Colonic mucosa (tissue), 4 donors: ENCODE measurements around the gene CABP4. TPM values are rescaled to one million over a fixed set of nuclear protein-coding genes. Genes with fewer than 3 reads are reported as not detected.

Source experiments
- DNase-seq: peaks from one replicate; pipeline ENCODE4 v3.0.0-alpha.2; 2020
- H3K27ac ChIP-seq: fragments of 200-600 bp; one replicate; pipeline ENCODE4 v1.8.0; 2021
- H3K27me3 ChIP-seq: fragments of 200-600 bp; one replicate; pipeline ENCODE4 v1.8.0; 2021
- H3K36me3 ChIP-seq: fragments of 200-600 bp; one replicate; pipeline ENCODE4 v1.8.0; 2021
- H3K4me1 ChIP-seq: fragments of 200-600 bp; one replicate; pipeline ENCODE4 v1.8.0; 2021; ENCODE audit warnings: mild to moderate bottlenecking
- H3K4me3 ChIP-seq: fragments of 200-600 bp; one replicate; pipeline ENCODE4 v1.8.0; 2021
- H3K9ac ChIP-seq, 2 donors: one replicate each; pipeline ENCODE4 v1.7.0; 2013; ENCODE audit warnings: control low read depth in 2 of 2, low read depth in 2 of 2, low read length in 2 of 2
- H3K9me3 ChIP-seq: fragments of 200-600 bp; one replicate; pipeline ENCODE4 v1.8.0; 2021
- intact Hi-C: fragments of 100-400 bp; cut with DNase I; formaldehyde crosslinking; loops from one replicate; pipeline ENCODE4 v1.14.1; 2022
- total RNA-seq, 2 donors: library from RNA; stranded (reverse); fragmentation: NEBNext Ultra II Directional in 1 of 2; extraction: Animal tissue kit (Norgen Biotek cat#: 25700) in 1 of 2; gene quantifications; one replicate each; pipeline ENCODE4 v1.2.1, GENCODE V29; 2021
- TF ChIP-seq, protein P1 (sequence below): fragments of 200-600 bp; IDR thresholded peaks from one replicate; pipeline ENCODE4 v1.8.0; 2022; ENCODE audit warnings: antibody characterized with exemption, mild to moderate bottlenecking
- donor health status: healthy.
- donor health status: DM: no; HTN: no; CAD: no.
- donor health status: DM: no; HTN: no; CAD: no.

Gene CABP4
- total RNA-seq, 2 donors from 2014 or later: 0.20 to 0.53 TPM

DNA sequence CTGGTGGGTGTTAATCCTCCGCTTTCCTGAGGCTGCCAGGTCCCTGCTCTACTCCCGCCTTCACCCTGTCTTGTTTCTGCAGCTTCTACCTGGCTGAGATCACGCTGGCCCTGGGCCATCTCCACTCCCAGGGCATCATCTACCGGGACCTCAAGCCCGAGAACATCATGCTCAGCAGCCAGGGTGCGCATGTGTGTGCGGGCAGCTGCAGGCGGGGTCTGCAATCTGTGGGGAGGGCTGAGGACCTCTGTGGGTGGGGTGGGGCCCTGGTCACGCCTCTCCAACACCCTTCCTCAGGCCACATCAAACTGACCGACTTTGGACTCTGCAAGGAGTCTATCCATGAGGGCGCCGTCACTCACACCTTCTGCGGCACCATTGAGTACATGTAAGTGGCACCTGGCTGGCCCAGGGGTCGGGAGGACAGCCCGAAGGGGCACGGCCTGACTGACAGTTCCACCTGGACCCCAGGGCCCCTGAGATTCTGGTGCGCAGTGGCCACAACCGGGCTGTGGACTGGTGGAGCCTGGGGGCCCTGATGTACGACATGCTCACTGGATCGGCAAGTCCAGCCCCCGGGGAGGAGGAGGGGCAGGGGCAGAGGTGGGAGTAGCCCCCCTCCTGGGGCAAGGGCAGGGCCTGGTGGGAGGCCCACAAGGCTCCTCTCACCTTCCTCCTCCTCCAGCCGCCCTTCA is 22.4 kb upstream of the CABP4 start:
- H3K27ac ChIP-seq: no peak overlapping the region
- peaks cover 12% of the 10 kb centered on the region for H3K36me3 ChIP-seq
- H3K9me3 ChIP-seq: no peaks in the 10 kb centered on the region
- no peak overlapping the region for H3K9ac ChIP-seq
- intact Hi-C loops: no loop called here
- H3K4me1 ChIP-seq: peaks cover 8% of the 10 kb centered on the region
- TF ChIP-seq, protein P1, sequence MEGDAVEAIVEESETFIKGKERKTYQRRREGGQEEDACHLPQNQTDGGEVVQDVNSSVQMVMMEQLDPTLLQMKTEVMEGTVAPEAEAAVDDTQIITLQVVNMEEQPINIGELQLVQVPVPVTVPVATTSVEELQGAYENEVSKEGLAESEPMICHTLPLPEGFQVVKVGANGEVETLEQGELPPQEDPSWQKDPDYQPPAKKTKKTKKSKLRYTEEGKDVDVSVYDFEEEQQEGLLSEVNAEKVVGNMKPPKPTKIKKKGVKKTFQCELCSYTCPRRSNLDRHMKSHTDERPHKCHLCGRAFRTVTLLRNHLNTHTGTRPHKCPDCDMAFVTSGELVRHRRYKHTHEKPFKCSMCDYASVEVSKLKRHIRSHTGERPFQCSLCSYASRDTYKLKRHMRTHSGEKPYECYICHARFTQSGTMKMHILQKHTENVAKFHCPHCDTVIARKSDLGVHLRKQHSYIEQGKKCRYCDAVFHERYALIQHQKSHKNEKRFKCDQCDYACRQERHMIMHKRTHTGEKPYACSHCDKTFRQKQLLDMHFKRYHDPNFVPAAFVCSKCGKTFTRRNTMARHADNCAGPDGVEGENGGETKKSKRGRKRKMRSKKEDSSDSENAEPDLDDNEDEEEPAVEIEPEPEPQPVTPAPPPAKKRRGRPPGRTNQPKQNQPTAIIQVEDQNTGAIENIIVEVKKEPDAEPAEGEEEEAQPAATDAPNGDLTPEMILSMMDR: no peak
- no peak for DNase-seq
- no peaks in the 10 kb centered on the region for H3K27me3 ChIP-seq
- H3K4me3 ChIP-seq: no peak overlapping the region

DNA sequence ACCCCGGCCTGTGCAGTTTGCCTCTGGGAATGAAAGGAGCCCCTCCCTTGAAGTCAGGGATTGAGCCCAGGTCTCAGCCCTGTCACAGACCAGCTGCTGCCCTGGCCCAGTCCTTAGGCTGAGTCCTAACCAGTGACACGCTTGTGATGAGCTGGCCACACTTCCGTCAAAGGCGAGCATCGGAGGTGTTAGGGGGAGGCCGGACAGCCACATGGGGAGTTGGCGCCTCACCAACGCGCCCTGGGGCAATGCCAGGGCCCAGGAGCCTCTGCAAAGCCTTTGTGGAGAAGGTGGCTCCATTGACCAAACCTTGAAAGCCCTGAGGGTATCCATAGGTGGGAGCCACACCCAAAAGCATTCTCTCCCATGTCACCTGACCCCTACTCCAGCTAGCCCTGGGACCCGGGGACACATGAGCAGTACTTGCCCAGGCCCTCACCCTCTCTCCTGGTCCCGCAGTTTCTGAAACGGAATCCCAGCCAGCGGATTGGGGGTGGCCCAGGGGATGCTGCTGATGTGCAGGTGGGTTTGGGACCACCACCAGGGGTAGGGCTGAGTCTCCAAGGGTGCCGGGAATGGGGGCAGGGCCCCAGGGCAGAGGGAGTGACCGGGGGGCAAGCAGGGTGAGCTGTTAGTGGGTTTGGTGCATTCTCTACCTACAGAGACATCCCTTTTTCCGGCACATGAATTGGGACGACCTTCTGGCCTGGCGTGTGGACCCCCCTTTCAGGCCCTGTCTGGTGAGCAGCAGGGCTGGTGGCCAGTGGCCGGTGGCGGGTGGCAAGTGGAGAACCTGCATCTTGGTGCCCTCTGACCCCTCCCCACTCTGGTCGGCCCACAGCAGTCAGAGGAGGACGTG is 21.4 kb upstream of the CABP4 start:
- H3K4me1 ChIP-seq: peaks cover 8% of the 10 kb centered on the region
- TF ChIP-seq, protein P1: no peak
- no peak for DNase-seq
- intact Hi-C loops: no loop called here
- H3K27me3 ChIP-seq: no peaks in the 10 kb centered on the region
- H3K27ac ChIP-seq: no peak overlapping the region
- peaks cover 12% of the 10 kb centered on the region for H3K36me3 ChIP-seq
- H3K9ac ChIP-seq: peak overlapping the region in 1 of 2 donors; percentile 43
- no peak overlapping the region for H3K4me3 ChIP-seq
- H3K9me3 ChIP-seq: no peaks in the 10 kb centered on the region

DNA sequence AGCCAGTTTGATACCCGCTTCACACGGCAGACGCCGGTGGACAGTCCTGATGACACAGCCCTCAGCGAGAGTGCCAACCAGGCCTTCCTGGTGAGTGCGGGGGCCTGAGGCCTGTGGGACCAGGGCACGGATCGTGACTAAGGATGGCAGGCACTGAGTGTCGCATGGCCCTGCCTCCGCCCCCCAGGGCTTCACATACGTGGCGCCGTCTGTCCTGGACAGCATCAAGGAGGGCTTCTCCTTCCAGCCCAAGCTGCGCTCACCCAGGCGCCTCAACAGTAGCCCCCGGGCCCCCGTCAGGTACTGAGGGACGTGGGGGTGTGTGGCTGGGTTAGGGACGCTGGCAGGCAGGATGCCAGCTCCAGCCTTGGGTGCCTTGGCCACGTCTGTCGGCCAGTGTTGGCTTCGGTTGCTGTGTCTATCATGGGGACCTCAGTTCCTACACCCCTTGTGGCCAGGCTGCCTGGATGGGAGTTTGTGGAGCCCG is 20.7 kb upstream of the CABP4 start:
- H3K27ac ChIP-seq: no peak overlapping the region
- TF ChIP-seq, protein P1: no peak
- H3K9me3 ChIP-seq: no peaks in the 10 kb centered on the region
- H3K4me1 ChIP-seq: peaks cover 3% of the 10 kb centered on the region
- intact Hi-C loops: no loop called here
- H3K4me3 ChIP-seq: no peak overlapping the region
- no peak for DNase-seq
- H3K9ac ChIP-seq: peak overlapping the region in 1 of 2 donors; percentile 35
- no peaks in the 10 kb centered on the region for H3K27me3 ChIP-seq
- H3K36me3 ChIP-seq: peaks cover 12% of the 10 kb centered on the region

DNA sequence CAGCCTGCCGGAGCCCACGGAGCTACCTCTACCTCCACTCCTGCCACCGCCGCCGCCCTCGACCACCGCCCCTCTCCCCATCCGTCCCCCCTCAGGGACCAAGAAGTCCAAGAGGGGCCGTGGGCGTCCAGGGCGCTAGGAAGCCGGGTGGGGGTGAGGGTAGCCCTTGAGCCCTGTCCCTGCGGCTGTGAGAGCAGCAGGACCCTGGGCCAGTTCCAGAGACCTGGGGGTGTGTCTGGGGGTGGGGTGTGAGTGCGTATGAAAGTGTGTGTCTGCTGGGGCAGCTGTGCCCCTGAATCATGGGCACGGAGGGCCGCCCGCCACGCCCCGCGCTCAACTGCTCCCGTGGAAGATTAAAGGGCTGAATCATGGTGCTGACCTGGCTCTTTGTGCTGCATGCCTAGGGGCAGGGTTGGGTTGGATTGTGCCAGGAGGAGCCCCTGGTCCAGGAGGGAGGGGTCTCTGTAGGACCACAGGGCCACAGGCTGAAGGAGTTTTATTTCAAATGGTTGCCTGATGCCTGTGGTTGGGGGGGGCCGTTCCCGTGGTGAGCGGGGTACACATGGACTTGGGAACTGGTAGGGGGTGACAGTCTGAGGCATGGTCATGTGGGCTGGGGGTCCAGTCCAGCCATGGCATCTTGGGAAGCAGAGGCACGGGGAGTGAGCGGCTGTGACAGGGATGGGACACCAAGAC is 20.0 kb upstream of the CABP4 start:
- H3K27ac ChIP-seq: no peak overlapping the region
- intact Hi-C loops: no loop called here
- H3K9me3 ChIP-seq: no peaks in the 10 kb centered on the region
- H3K4me3 ChIP-seq: peak overlapping the region; percentile 13
- H3K9ac ChIP-seq: peak overlapping the region in 1 of 2 donors; percentile 24
- no peaks in the 10 kb centered on the region for H3K27me3 ChIP-seq
- H3K4me1 ChIP-seq: no peaks in the 10 kb centered on the region
- TF ChIP-seq, protein P1: no peak
- DNase-seq: no peak
- H3K36me3 ChIP-seq: peaks cover 12% of the 10 kb centered on the region

DNA sequence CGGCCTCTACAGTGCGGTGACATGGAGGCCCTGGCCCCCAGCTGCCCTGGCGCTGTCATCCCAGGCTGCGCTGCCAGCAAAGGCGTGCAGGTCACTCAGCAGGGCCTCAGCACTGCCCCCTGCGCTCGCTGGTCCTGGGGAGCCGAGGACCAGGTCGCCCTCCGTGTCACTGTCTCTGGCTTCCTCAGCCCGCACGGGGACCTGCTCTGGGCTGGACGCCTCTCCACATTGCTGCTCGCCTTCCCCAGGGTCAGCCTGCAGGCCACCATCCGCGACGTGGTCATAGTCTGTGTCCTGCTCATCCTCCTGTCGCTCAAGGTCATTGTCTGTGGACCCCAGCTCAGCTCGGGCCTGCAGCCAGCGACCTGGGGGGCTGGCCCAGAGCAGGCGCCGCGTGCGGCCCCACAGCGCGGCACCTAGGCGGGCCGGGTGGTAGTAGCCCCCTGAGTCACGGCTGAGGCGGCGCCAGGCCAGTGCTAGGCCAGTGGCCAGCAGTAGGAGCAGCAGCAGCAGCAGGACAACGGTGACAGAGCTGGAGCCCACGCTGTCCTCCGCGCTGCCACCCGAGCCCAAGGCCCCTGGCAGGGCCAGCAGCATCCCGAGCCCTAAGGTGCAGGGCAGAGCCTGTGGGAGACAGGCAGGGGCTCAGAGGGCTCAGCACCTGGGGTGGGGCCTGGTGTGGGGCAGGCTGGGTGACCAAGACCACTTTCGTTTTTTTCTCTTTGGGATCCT is 19.3 kb upstream of the CABP4 start:
- H3K27ac ChIP-seq: no peak overlapping the region
- DNase-seq: no peak
- no peaks in the 10 kb centered on the region for H3K4me1 ChIP-seq
- H3K9ac ChIP-seq: peak overlapping the region; percentile 26 to 35
- TF ChIP-seq, protein P1: no peak
- intact Hi-C loops: no loop called here
- no peaks in the 10 kb centered on the region for H3K27me3 ChIP-seq
- H3K9me3 ChIP-seq: no peaks in the 10 kb centered on the region
- peaks cover 12% of the 10 kb centered on the region for H3K36me3 ChIP-seq
- peak overlapping the region; percentile 13 for H3K4me3 ChIP-seq
